B cell (primary cell): ENCODE data around the gene KLHL10. TPM values are rescaled to one million over a fixed set of nuclear protein-coding genes. Genes with fewer than 3 reads are reported as not detected.

Experiments
- ATAC-seq: fragments of 200-7000 bp; cut with Tn5 transposase; one replicate; pipeline ENCODE4 v1.10.0; 2021; ENCODE audit warnings: low read depth, mild to moderate bottlenecking, moderate number of reproducible peaks, moderate library complexity
- CTCF ChIA-PET: fragments of 350-600 bp; sonication (Branson Sonifier 250); formaldehyde crosslinking; loops from one replicate; lab custom pipeline; 2021; ENCODE audit warnings: antibody characterized with exemption, inconsistent platforms; lab: Charles Lee
- POLR2A ChIA-PET: fragments of 350-600 bp; sonication (Branson Sonifier 250); formaldehyde crosslinking; loops from one replicate; lab custom pipeline; 2021; ENCODE audit warnings: antibody characterized with exemption; lab: Charles Lee
- DNase-seq: peaks from one replicate; pipeline ENCODE4 v3.0.0; 2013
- H2AFZ ChIP-seq: 2 replicates; pipeline ENCODE4 v1.6.1; 2012; ENCODE audit warnings: mild to moderate bottlenecking, low read depth, low read length; ENCODE audit not compliant: insufficient read depth, poor library complexity, severe bottlenecking
- H3K27ac ChIP-seq, 2 donors: 1 replicate in 1 of 2; 2 replicates in 1 of 2; pipeline ENCODE4 v1.5.1; 2012 to 2013; ENCODE audit warnings: low read length in 2 of 2, mild to moderate bottlenecking in 2 of 2, moderate library complexity in 1 of 2
- H3K27me3 ChIP-seq, 4 experiments: fragments of 200-600 bp in 1 of 4; sonication (generic) in 1 of 4; replicated peaks in 1 of 4; 1 replicate in 2 of 4; 2 replicates in 2 of 4; pipeline versions ENCODE4 v1.6.1 to v1.7.0; 2013 to 2016; ENCODE audit warnings: low read length in 3 of 4, mild to moderate bottlenecking in 2 of 4, mixed read lengths in 1 of 4, moderate library complexity in 1 of 4; ENCODE audit not compliant: insufficient read depth in 4 of 4, control insufficient read depth in 3 of 4; ENCODE audit errors: control extremely low read depth in 1 of 4
- H3K36me3 ChIP-seq, 2 experiments: replicated peaks in 1 of 2; 1 replicate in 1 of 2; 2 replicates in 1 of 2; pipeline versions ENCODE4 v1.6.1 to v1.7.1; 2013; ENCODE audit warnings: low read length in 1 of 2; ENCODE audit not compliant: insufficient read depth in 2 of 2, control insufficient read depth in 1 of 2; ENCODE audit errors: control extremely low read depth in 1 of 2, extremely low read depth in 1 of 2
- H3K4me1 ChIP-seq, 2 donors: fragments of 200-600 bp in 1 of 2; sonication (generic) in 1 of 2; 1 replicate in 1 of 2; 2 replicates in 1 of 2; pipeline versions ENCODE4 v1.5.1 to v1.6.1; 2013 to 2017; ENCODE audit warnings: low read length in 2 of 2; ENCODE audit not compliant: control insufficient read depth in 2 of 2, insufficient read depth in 2 of 2
- H3K4me2 ChIP-seq: replicated peaks from 2 replicates; pipeline ENCODE3; 2012; ENCODE audit warnings: mild to moderate bottlenecking, low read depth, low read length; ENCODE audit not compliant: poor library complexity, severe bottlenecking
- H3K4me3 ChIP-seq, 5 experiments: fragments of 200-600 bp in 1 of 5; sonication (generic) in 1 of 5; 1 replicate in 3 of 5; 2 replicates in 2 of 5; pipeline versions ENCODE4 v1.5.1 to v1.7.0; 2011 to 2016; ENCODE audit warnings: low read length in 4 of 5, mild to moderate bottlenecking in 4 of 5, low read depth in 2 of 5, control low read depth in 1 of 5, moderate library complexity in 1 of 5; ENCODE audit not compliant: insufficient read depth in 1 of 5; ENCODE audit errors: control extremely low read depth in 1 of 5, extremely low read depth in 1 of 5
- H3K79me2 ChIP-seq: fragments of 200-600 bp; sonication (generic); one replicate; pipeline ENCODE4 v1.6.0; 2016; ENCODE audit warnings: low read length; ENCODE audit not compliant: control insufficient read depth, insufficient read depth
- H3K9ac ChIP-seq: fragments of 200-600 bp; sonication (generic); 2 replicates; pipeline ENCODE4 v1.6.1; 2017; ENCODE audit warnings: mild to moderate bottlenecking, low read length, moderate library complexity
- H3K9me3 ChIP-seq, 3 donors: one replicate each; pipeline versions ENCODE4 v1.6.1 to v1.7.1; 2013; ENCODE audit warnings: low read length in 2 of 3; ENCODE audit not compliant: control insufficient read depth in 2 of 3, insufficient read depth in 1 of 3; ENCODE audit errors: control extremely low read depth in 1 of 3
- H4K20me1 ChIP-seq: 2 replicates; pipeline ENCODE4 v1.6.0; 2012; ENCODE audit warnings: mild to moderate bottlenecking, low read length; ENCODE audit not compliant: insufficient read depth, control insufficient read depth, poor library complexity, severe bottlenecking
- H3K27ac Mint-ChIP-seq: one replicate; pipeline ENCODE4 v1.8.0; 2021; ENCODE audit warnings: mixed read lengths
- H3K27me3 Mint-ChIP-seq: one replicate; pipeline ENCODE4 v1.8.0; 2021; ENCODE audit warnings: mixed read lengths
- H3K4me1 Mint-ChIP-seq: one replicate; pipeline ENCODE4 v1.8.0; 2021; ENCODE audit warnings: mixed read lengths
- H3K4me3 Mint-ChIP-seq: one replicate; pipeline ENCODE4 v1.8.0; 2021; ENCODE audit warnings: mixed read lengths
- H3K9me3 Mint-ChIP-seq: one replicate; pipeline ENCODE4 v1.8.0; 2022; ENCODE audit warnings: mixed read lengths; ENCODE audit not compliant: insufficient read depth
- EZH2 ChIP-seq: IDR thresholded peaks from 2 replicates; pipeline ENCODE4 v1.6.1; 2012; ENCODE audit warnings: borderline replicate concordance, low read depth, mild to moderate bottlenecking, moderate library complexity, low read length; ENCODE audit not compliant: insufficient read depth, poor library complexity, severe bottlenecking
- WGBS: methylation state at CpG from one replicate; pipeline ENCODE4 v1.1.5; 2013; ENCODE audit warnings: missing lambda C conversion rate; ENCODE audit not compliant: insufficient coverage; 5-methylcytosine and 5-hydroxymethylcytosine counted together
- intact Hi-C: fragments of 100-400 bp; cut with micrococcal nuclease; formaldehyde crosslinking; loops from one replicate; pipeline ENCODE4 v1.10.0; 2022
- polyA plus RNA-seq: library from polyadenylated mRNA; depleted of rRNA; stranded (reverse); fragments of >200 nt; gene quantifications from 2 replicates; pipeline ENCODE4 v1.2.3, GENCODE V29; 2012
- total RNA-seq, 2 donors: library from RNA; stranded (reverse); fragments of 120-200 nt in 1 of 2; gene quantifications; 1 replicate in 1 of 2; 2 replicates in 1 of 2; pipeline versions ENCODE4 v1.2.3 to v1.2.4, GENCODE V29; 2013 to 2022
- TF ChIP-seq, protein P1 (sequence below): fragments of 200-600 bp; IDR thresholded peaks from one replicate; pipeline ENCODE4 v1.8.0; 2022; ENCODE audit warnings: antibody characterized with exemption, mild to moderate bottlenecking

Gene KLHL10
- total and polyA plus RNA-seq, 2 donors (not counting 1 experiment from before 2014, with no cell fraction given), result 0.12 to 0.37 TPM

- TF ChIP-seq, protein P1, sequence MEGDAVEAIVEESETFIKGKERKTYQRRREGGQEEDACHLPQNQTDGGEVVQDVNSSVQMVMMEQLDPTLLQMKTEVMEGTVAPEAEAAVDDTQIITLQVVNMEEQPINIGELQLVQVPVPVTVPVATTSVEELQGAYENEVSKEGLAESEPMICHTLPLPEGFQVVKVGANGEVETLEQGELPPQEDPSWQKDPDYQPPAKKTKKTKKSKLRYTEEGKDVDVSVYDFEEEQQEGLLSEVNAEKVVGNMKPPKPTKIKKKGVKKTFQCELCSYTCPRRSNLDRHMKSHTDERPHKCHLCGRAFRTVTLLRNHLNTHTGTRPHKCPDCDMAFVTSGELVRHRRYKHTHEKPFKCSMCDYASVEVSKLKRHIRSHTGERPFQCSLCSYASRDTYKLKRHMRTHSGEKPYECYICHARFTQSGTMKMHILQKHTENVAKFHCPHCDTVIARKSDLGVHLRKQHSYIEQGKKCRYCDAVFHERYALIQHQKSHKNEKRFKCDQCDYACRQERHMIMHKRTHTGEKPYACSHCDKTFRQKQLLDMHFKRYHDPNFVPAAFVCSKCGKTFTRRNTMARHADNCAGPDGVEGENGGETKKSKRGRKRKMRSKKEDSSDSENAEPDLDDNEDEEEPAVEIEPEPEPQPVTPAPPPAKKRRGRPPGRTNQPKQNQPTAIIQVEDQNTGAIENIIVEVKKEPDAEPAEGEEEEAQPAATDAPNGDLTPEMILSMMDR, result no peak
- no peak for TF ChIP-seq EZH2
- intact Hi-C loops, result no loop called here
- Mint-ChIP-seq H3K9me3 (no peaks in the 10 kb centered on the region), H3K27me3 (no peaks in the 10 kb centered on the region), H3K27ac (no peak overlapping the region), H3K4me3 (no peak overlapping the region), H3K4me1 (peaks cover 24% of the 10 kb centered on the region)
- H3K4me2 ChIP-seq, result peak overlapping the region; percentile 85
- WGBS, result 69% methylated on average over 14 of the region's 18 CpGs
- H2AFZ ChIP-seq, result no peak overlapping the region
- peaks cover 24 to 27% of the 10 kb centered on the region in 2 donors for H3K4me1 ChIP-seq
- H3K9me3 ChIP-seq, result no peaks in the 10 kb centered on the region
- peaks cover 0 to 3% of the 10 kb centered on the region in 2 experiments for H3K36me3 ChIP-seq
- ATAC-seq (no peak), DNase-seq (no peak)
- H3K9ac ChIP-seq, result peak overlapping the region; percentile 78
- peaks cover 53% of the 10 kb centered on the region for H4K20me1 ChIP-seq
- ChIA-PET CTCF (interaction anchor here (1.0 to 1.2 kb wide), 4 partner anchors 12 to 126 kb away, joined by 3 to 5 read pairs (median 4); partner anchors contain the start of gene P3H4), POLR2A (interaction anchor here (0.6 kb wide), 1 partner anchor 71 kb away, joined by 14 read pairs; no protein-coding TSS in a partner anchor)
- peaks cover 73% of the 10 kb centered on the region for H3K79me2 ChIP-seq
- H3K27ac ChIP-seq, result no peak overlapping the region
- H3K27me3 ChIP-seq, result no peaks in the 10 kb centered on the region
- H3K4me3 ChIP-seq, result peak overlapping the region in 3 of 5 experiments; percentile 79 to 93 (median 83)
Measured at GRCh38 chr17:41863074-41863848, 25.6 kb downstream of the KLHL10 start.

GRCh38 chr17:41864498-41864835, 26.8 kb downstream of the KLHL10 start:
- Histone ChIP-seq H3K27ac (peak overlapping the region in 1 of 2 donors; percentile 82), H3K79me2 (peaks cover 62% of the 10 kb centered on the region), H4K20me1 (peaks cover 40% of the 10 kb centered on the region), H3K27me3 (no peaks in the 10 kb centered on the region), H3K9ac (peak overlapping the region; percentile 78), H3K4me3 (peak overlapping the region; percentile 40 to 96 (median 83)), H2AFZ (peak overlapping the region; percentile 98), H3K36me3 (peaks cover 0 to 10% of the 10 kb centered on the region in 2 experiments), H3K4me2 (peak overlapping the region; percentile 85), H3K9me3 (no peaks in the 10 kb centered on the region), H3K4me1 (peaks cover 24 to 27% of the 10 kb centered on the region in 2 donors)
- Mint-ChIP-seq H3K27ac (no peak overlapping the region), H3K27me3 (no peaks in the 10 kb centered on the region), H3K4me1 (peaks cover 22% of the 10 kb centered on the region), H3K9me3 (no peaks in the 10 kb centered on the region), H3K4me3 (no peak overlapping the region)
- DNase-seq (no peak), ATAC-seq (no peak)
- CTCF ChIA-PET, result interaction anchor here (0.6 to 1.5 kb wide), 7 partner anchors 13 to 160 kb away, joined by 3 to 5 read pairs (median 3); partner anchors contain the start of gene P3H4
- POLR2A ChIA-PET, result interaction anchor here (1.0 to 2.1 kb wide), 4 partner anchors 25 to 176 kb away, joined by 3 to 13 read pairs (median 3); partner anchors contain the start of genes DNAJC7 and EIF1
- intact Hi-C loops, result no loop called here
- no peak for TF ChIP-seq EZH2
- TF ChIP-seq, protein P1, result peak; percentile 1
- WGBS, result under 1% methylated on average over 25 of the region's 25 CpGs
